ENCODE data around the gene SIPA1L2. TPM values are rescaled to one million over a fixed set of nuclear protein-coding genes. Genes with fewer than 3 reads are reported as not detected.

Gene SIPA1L2
- total and polyA plus RNA-seq, 10 of the 15 experiments (the other 5 are each of a cell fraction or from before 2014, with no cell fraction given), result 0.01 to 0.18 TPM; not detected in 8

DNA sequence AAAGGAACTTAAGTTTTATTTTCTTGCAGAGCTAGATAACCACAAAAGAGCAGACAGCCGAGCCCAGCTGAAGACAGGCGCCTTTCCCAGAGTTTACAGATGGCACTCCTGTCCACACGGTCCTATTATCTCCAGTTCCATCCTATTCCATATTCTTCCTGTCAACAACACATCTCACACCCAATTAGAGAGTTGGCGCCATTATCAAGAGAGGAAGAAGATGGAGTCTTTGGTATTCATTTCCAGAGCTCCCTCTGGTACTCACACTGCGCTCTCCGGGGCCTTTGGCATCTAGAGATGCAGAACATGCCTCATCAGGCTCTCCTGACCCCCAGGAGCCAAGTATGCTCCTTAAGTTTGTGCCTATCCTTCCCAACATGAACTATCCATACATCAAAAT is 43.3 kb upstream of the SIPA1L2 start:
- ChIA-PET CTCF (interaction anchor here (0.9 kb wide), 1 partner anchor 12 kb away, joined by 4 read pairs; no protein-coding TSS in a partner anchor), SMC1A (ENCODE audit: uncharacterized antibody, unreplicated experiment) (interaction anchor here (1.0 kb wide), 1 partner anchor 10 kb away, joined by 3 read pairs; no protein-coding TSS in a partner anchor), RAD21 (ENCODE audit: unreplicated experiment) (no interaction called here), POLR2A (no interaction called here)
- Histone ChIP-seq H3K36me3 (ENCODE audit: control insufficient read depth in 2 of 2, insufficient read depth in 2 of 2, low read length in 1 of 2) (no peaks in the 10 kb centered on the region), H3K9ac (ENCODE audit: control insufficient read depth, insufficient read depth, low read length) (no peak overlapping the region), H2AFZ (ENCODE audit: control insufficient read depth, low read depth, low read length) (no peak overlapping the region), H3K4me2 (ENCODE audit: control insufficient read depth, insufficient read depth) (no peak overlapping the region), H3K79me2 (ENCODE audit: control insufficient read depth, insufficient read depth, low read length) (no peaks in the 10 kb centered on the region), H3K27me3 (replicated peaks in 1 of 2; ENCODE audit: control insufficient read depth in 2 of 2, insufficient read depth in 2 of 2, low read length in 1 of 2) (no peaks in the 10 kb centered on the region; a peak in 1 of 4 replicates), H3K27ac (ENCODE audit: control insufficient read depth, insufficient read depth) (no peak overlapping the region), H3K4me3 (no peak overlapping the region), H3K4me1 (ENCODE audit: control insufficient read depth, insufficient read depth, low read length) (no peaks in the 10 kb centered on the region), H3K9me3 (replicated peaks; ENCODE audit: control insufficient read depth, insufficient read depth, low read length) (no peaks in the 10 kb centered on the region), H4K20me1 (ENCODE audit: control insufficient read depth, insufficient read depth) (no peaks in the 10 kb centered on the region)
- in situ Hi-C loops (cut with MboI) (no loop called here), intact Hi-C loops (cut with micrococcal nuclease; ENCODE audit: unreplicated experiment) (no loop called here)
- TF ChIP-seq WRNIP1 (IDR thresholded peaks at IDR 0.05; ENCODE audit: borderline replicate concordance, low read depth, low read length) (no peak), TCF12 (IDR thresholded peaks at IDR 0.05; ENCODE audit: low read depth, low read length) (no peak), BMI1 (IDR thresholded peaks at IDR 0.05; ENCODE audit: borderline replicate concordance) (no peak), KDM1A (IDR thresholded peaks at IDR 0.05; ENCODE audit: borderline replicate concordance) (no peak), ZNF24 (IDR thresholded peaks at IDR 0.05) (no peak), IRF3 (IDR thresholded peaks at IDR 0.05) (no peak), SREBF1 (IDR thresholded peaks at IDR 0.05; ENCODE audit: low read length) (no peak), MXI1 (IDR thresholded peaks at IDR 0.05; ENCODE audit: low read depth, low read length) (no peak)
- no TSS peak for BruUV-seq (replicated peaks)
- no peak for FAIRE-seq
- 57% methylated on average over 6 of the region's 6 CpGs for WGBS (ENCODE audit: insufficient coverage, insufficient replicate concordance, low lambda C conversion rate, missing lambda C conversion rate)
- DNase-seq (ENCODE audit: low read depth, low spot score), result no peak
- no peak for ATAC-seq

Data from GM12878 (cell line).